Endothelial cell of umbilical vein (primary cell): ENCODE measurements around the gene ITSN1. TPM values are rescaled to one million over a fixed set of nuclear protein-coding genes. Genes with fewer than 3 reads are reported as not detected.

Experiments used
- BruUV-seq: library from RNA; stranded (reverse); fragments of 400-500 nt; replicated peaks from 2 replicates; lab custom pipeline; 2021; lab: Mats Ljungman, UMichigan
- CTCF ChIA-PET: fragments of 300-600, 350-600 bp; sonication (Branson Sonifier 250); formaldehyde crosslinking; loops from one replicate; lab custom pipeline; 2021; ENCODE audit warnings: antibody characterized with exemption, inconsistent platforms; lab: Charles Lee
- POLR2A ChIA-PET: fragments of 300-600, 350-600 bp; sonication (Branson Sonifier 250); formaldehyde crosslinking; loops from one replicate; lab custom pipeline; 2021; ENCODE audit warnings: antibody characterized with exemption, inconsistent platforms; lab: Charles Lee
- DNase-seq: peaks from one replicate; pipeline ENCODE4 v3.0.0-alpha.2; 2011; ENCODE audit warnings: low read depth, low spot score
- FAIRE-seq: peaks from 2 replicates; lab custom pipeline; 2011; peaks lifted over from hg19 to GRCh38; lab: Jason Lieb, UNC
- H2AFZ ChIP-seq: 2 replicates; pipeline ENCODE4 v1.6.0; 2012; ENCODE audit warnings: low read depth, low read length, control low read depth, inconsistent platforms
- H3K27ac ChIP-seq: 2 replicates; pipeline ENCODE4 v1.5.1; 2011; ENCODE audit warnings: low read depth, mild to moderate bottlenecking, control low read depth, low read length, moderate library complexity; ENCODE audit not compliant: insufficient read depth
- H3K27me3 ChIP-seq, 2 experiments: 2 replicates each; pipeline versions ENCODE4 v1.6.0 to v1.6.1; 2011; ENCODE audit warnings: low read length in 2 of 2, mixed read lengths in 1 of 2; ENCODE audit not compliant: control insufficient read depth in 2 of 2, insufficient read depth in 2 of 2
- H3K36me3 ChIP-seq, 2 experiments: 2 replicates in 1 of 2; 3 replicates in 1 of 2; pipeline ENCODE4 v1.5.1; 2011; ENCODE audit warnings: low read length in 2 of 2, mild to moderate bottlenecking in 1 of 2, moderate library complexity in 1 of 2; ENCODE audit not compliant: control insufficient read depth in 2 of 2, insufficient read depth in 2 of 2; ENCODE audit errors: extremely low read depth in 1 of 2
- H3K4me1 ChIP-seq: 3 replicates; pipeline ENCODE4 v1.5.1; 2011; ENCODE audit warnings: mild to moderate bottlenecking, low read length; ENCODE audit not compliant: control insufficient read depth, insufficient read depth; ENCODE audit errors: extremely low read depth
- H3K4me2 ChIP-seq: 2 replicates; pipeline ENCODE4 v1.6.1; 2011; ENCODE audit warnings: low read length, control low read depth, mixed read lengths; ENCODE audit not compliant: insufficient read depth
- H3K4me3 ChIP-seq, 3 experiments: fragments of 200-600 bp in 1 of 3; sonication (generic), shearing (Covaris generic) in 1 of 3; replicated peaks in 1 of 3; 2 replicates each; pipeline ENCODE4 v1.5.1; 2011 to 2016; ENCODE audit warnings: control low read depth in 3 of 3, low read length in 3 of 3, mild to moderate bottlenecking in 2 of 3, inconsistent platforms in 1 of 3, low read depth in 1 of 3, moderate library complexity in 1 of 3; ENCODE audit not compliant: insufficient read depth in 1 of 3
- H3K79me2 ChIP-seq: 2 replicates; pipeline ENCODE4 v1.6.0; 2012; ENCODE audit warnings: low read length, inconsistent platforms; ENCODE audit not compliant: control insufficient read depth, insufficient read depth
- H3K9ac ChIP-seq: replicated peaks from 2 replicates; pipeline ENCODE3; 2011; ENCODE audit warnings: low read length, control low read depth; ENCODE audit not compliant: insufficient read depth; ENCODE audit errors: extremely low read depth
- H3K9me1 ChIP-seq: replicated peaks from 3 replicates; pipeline ENCODE4 v1.6.0; 2011; ENCODE audit warnings: mild to moderate bottlenecking, low read length; ENCODE audit not compliant: control insufficient read depth, insufficient read depth; ENCODE audit errors: extremely low read depth
- H3K9me3 ChIP-seq: replicated peaks from 2 replicates; pipeline ENCODE4 v1.5.1; 2012; ENCODE audit warnings: low read length, inconsistent platforms; ENCODE audit not compliant: control insufficient read depth, insufficient read depth
- H4K20me1 ChIP-seq: replicated peaks from 2 replicates; pipeline ENCODE3; 2011; ENCODE audit warnings: mild to moderate bottlenecking, low read length; ENCODE audit not compliant: control insufficient read depth, insufficient read depth; ENCODE audit errors: extremely low read depth
- CTCF ChIP-seq, 2 donors: IDR thresholded peaks; 1 replicate in 1 of 2; 2 replicates in 1 of 2; pipeline ENCODE4 v1.5.1; 2011; ENCODE audit warnings: low read length in 2 of 2, mild to moderate bottlenecking in 2 of 2, moderate library complexity in 2 of 2, control low read depth in 1 of 2, inconsistent platforms in 1 of 2, low read depth in 1 of 2; ENCODE audit not compliant: insufficient read depth in 1 of 2; ENCODE audit errors: extremely low read depth in 1 of 2
- EZH2 ChIP-seq: IDR thresholded peaks from 2 replicates; pipeline ENCODE4 v1.6.1; 2012; ENCODE audit warnings: borderline replicate concordance, low read depth, mild to moderate bottlenecking, moderate library complexity, low read length, inconsistent platforms; ENCODE audit not compliant: severe bottlenecking
- FOS ChIP-seq: IDR thresholded peaks from 2 replicates; pipeline ENCODE4 v1.6.1; 2011; ENCODE audit warnings: mild to moderate bottlenecking, low read length, moderate library complexity, borderline replicate concordance; ENCODE audit not compliant: insufficient read depth
- GATA2 ChIP-seq: IDR thresholded peaks from 2 replicates; pipeline ENCODE4 v1.7.0; 2011; ENCODE audit warnings: low read depth, mild to moderate bottlenecking, moderate library complexity, mixed read lengths, low read length; ENCODE audit not compliant: insufficient read length, insufficient read depth
- JUN ChIP-seq: IDR thresholded peaks from 2 replicates; pipeline ENCODE4 v1.6.1; 2011; ENCODE audit warnings: borderline replicate concordance, low read depth; ENCODE audit not compliant: insufficient read length, insufficient read depth
- MYC ChIP-seq: IDR thresholded peaks from one replicate; pipeline ENCODE4 v1.6.1; 2011; ENCODE audit warnings: mild to moderate bottlenecking, low read depth, low read length
- POLR2A ChIP-seq: IDR thresholded peaks from 2 replicates; pipeline ENCODE4 v1.6.1; 2012; ENCODE audit warnings: low read depth, mild to moderate bottlenecking, control low read depth, low read length
- POLR2AphosphoS5 ChIP-seq: IDR thresholded peaks from 2 replicates; pipeline ENCODE4 v1.6.1; 2012; ENCODE audit warnings: low read depth, mild to moderate bottlenecking, control low read depth, low read length, moderate library complexity; ENCODE audit not compliant: insufficient read depth
- dilution Hi-C: fragments of 300-500 bp; cut with MboI; formaldehyde crosslinking; loops from one replicate; pipeline ENCODE4 v1.15.0; 2019; ENCODE audit warnings: low sequenced_read_pairs; ENCODE audit not compliant: extremely low pct_ligation_motif_present
- intact Hi-C: fragments of 100-400 bp; cut with micrococcal nuclease; formaldehyde crosslinking; loops from one replicate; pipeline ENCODE4 v1.10.0; 2022
- polyA plus RNA-seq, 4 experiments: library from polyadenylated mRNA; depleted of rRNA in 3 of 4; stranded (reverse) in 3 of 4; unstranded in 1 of 4; fragments of >200 nt; gene quantifications; 2 replicates each; pipeline versions ENCODE4 v1.2.1 to v1.2.3, GENCODE V29; 2011 to 2012; ENCODE audit warnings: missing spikeins in 1 of 4
- total RNA-seq: library from RNA; stranded (reverse); gene quantifications from 2 replicates; pipeline ENCODE4 v1.2.3, GENCODE V29; 2021
- TF ChIP-seq, protein P1 (sequence below): IDR thresholded peaks from 2 replicates; pipeline ENCODE4 v1.6.1; 2011; ENCODE audit not compliant: insufficient read depth, insufficient read length

ITSN1 gene
- total and polyA plus RNA-seq, 2 donors (not counting 3 experiments of a cell fraction or from before 2014, with no cell fraction given), result 72.2 to 86.8 TPM

GRCh38 chr21:33789697-33790096 is 147.4 kb downstream of the ITSN1 start:
- no peak overlapping the region for H2AFZ ChIP-seq
- H3K27ac ChIP-seq, result no peak overlapping the region
- no peak overlapping the region for H3K4me3 ChIP-seq
- H3K36me3 ChIP-seq, result peaks cover 5 to 14% of the 10 kb centered on the region in 2 experiments
- TF ChIP-seq POLR2AphosphoS5 (no peak), FOS (no peak), MYC (no peak), JUN (no peak), POLR2A (no peak), EZH2 (no peak), CTCF (IDR thresholded peaks at IDR 0.05; ENCODE audit: extremely low read depth in 1 of 2, insufficient read depth in 1 of 2, low read depth in 1 of 2, low read length in 2 of 2) (no peak), GATA2 (no peak)
- TF ChIP-seq, protein P1, sequence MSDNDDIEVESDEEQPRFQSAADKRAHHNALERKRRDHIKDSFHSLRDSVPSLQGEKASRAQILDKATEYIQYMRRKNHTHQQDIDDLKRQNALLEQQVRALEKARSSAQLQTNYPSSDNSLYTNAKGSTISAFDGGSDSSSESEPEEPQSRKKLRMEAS, result no peak
- intact Hi-C loops, result no loop called here
- dilution Hi-C loops, result no loop called here
- no peaks in the 10 kb centered on the region for H4K20me1 ChIP-seq
- H3K27me3 ChIP-seq, result no peaks in the 10 kb centered on the region
- FAIRE-seq (peak; percentile 38), DNase-seq (peak; percentile 29)
- no peaks in the 10 kb centered on the region for H3K9me3 ChIP-seq
- peaks cover 12% of the 10 kb centered on the region for H3K4me1 ChIP-seq
- H3K9me1 ChIP-seq, result no peaks in the 10 kb centered on the region
- BruUV-seq, result no TSS peak
- H3K4me2 ChIP-seq, result no peak overlapping the region
- ChIA-PET POLR2A (no interaction called here), CTCF (interaction anchor here (1.1 to 3.2 kb wide), 4 partner anchors 9 to 184 kb away, joined by 3 to 14 read pairs (median 5); no protein-coding TSS in a partner anchor)
- no peak overlapping the region for H3K9ac ChIP-seq
- H3K79me2 ChIP-seq, result no peaks in the 10 kb centered on the region
